Right renal pelvis (tissue), 4 donors: ENCODE data around the gene ZSCAN10. TPM values are rescaled to one million over a fixed set of nuclear protein-coding genes. Genes with fewer than 3 reads are reported as not detected.
A peak's percentile ranks its signal among the peaks of the same experiment; 100 is the strongest.

Experiments used
- DNase-seq, 4 donors: peaks; one replicate each; pipeline ENCODE4 v3.0.0-alpha.2; 2013; ENCODE audit warnings: low read depth in 4 of 4, low spot score in 3 of 4, missing footprints in 1 of 4
- polyA plus RNA-seq, 4 donors: library from polyadenylated mRNA; unstranded; fragments of 120-200 nt; gene quantifications; one replicate each; pipeline ENCODE4 v1.2.1, GENCODE V29; 2013; ENCODE audit not compliant: insufficient read length in 4 of 4

Gene ZSCAN10
- polyA plus RNA-seq, 4 donors = 0.11 to 0.12 TPM; not detected in 2

- no peak for DNase-seq
These were observed 36.1 kb upstream of the ZSCAN10 start for GRCh38 chr16:3135126-3135715.

DNA sequence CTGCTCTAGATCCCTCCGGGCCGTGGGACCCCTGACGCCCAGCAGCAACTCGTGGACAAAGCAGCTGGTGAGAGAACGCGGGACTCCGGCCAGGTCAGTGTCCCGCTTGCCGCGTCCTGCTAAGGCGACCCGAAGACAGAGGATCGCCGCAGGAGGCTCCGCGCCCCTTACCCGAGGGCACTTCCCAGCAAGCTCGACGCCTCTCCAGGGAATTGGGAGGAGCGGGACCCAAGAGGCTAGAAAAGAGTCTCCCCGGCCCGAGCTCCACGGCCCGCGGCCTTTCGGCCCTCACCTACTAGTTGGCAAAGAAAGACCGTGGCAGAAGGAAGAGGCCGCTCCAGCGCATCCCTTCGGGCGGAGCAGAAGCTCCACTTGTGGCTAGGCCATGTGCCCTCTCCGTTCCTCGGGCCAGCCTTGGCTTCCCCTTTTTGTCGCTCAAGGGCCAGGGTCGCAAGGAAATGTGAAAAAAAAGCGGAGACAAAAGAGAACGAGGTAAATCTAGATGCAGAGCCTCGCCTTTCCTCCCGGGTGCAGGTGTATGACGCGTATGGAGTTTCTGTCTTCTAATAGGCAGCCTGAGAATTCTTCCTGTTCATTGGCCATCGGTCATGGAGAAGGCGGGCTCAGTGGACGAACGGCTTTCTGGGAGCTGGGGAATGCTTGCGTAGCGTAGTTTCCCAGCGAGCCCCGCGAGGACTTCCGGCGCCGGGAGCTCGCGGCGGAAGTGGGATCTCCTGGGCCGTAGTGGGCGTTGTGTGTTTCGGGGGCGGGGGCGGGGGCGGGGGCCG is 35.4 kb upstream of the ZSCAN10 start, which contains the start of gene ZNF213:
Gene ZNF213, plus strand, starts transcription at position 692 of the 788 bp plus-strand sequence. CDS start 2,252 bp downstream, outside the sequence.
- DNase-seq = peak; percentile 90 to 98 (median 97)

GRCh38 chr16:3133844-3134243 is 34.8 kb upstream of the ZSCAN10 start:
- no peak for DNase-seq

- no peak for DNase-seq
These were observed 32.8 kb upstream of the ZSCAN10 start for GRCh38 chr16:3131755-3132377.

GRCh38 chr16:3129137-3130131 is 30.3 kb upstream of the ZSCAN10 start:
- peak in 1 of 4 donors; percentile 82 for DNase-seq

GRCh38 chr16:3127745-3128144 is 28.7 kb upstream of the ZSCAN10 start:
- DNase-seq = no peak

- peak; percentile 89 to 94 (median 92) for DNase-seq
These were observed 25.1 kb upstream of the ZSCAN10 start for GRCh38 chr16:3123986-3124886.

GRCh38 chr16:3122926-3123570 is 24.0 kb upstream of the ZSCAN10 start:
- DNase-seq = no peak

DNA sequence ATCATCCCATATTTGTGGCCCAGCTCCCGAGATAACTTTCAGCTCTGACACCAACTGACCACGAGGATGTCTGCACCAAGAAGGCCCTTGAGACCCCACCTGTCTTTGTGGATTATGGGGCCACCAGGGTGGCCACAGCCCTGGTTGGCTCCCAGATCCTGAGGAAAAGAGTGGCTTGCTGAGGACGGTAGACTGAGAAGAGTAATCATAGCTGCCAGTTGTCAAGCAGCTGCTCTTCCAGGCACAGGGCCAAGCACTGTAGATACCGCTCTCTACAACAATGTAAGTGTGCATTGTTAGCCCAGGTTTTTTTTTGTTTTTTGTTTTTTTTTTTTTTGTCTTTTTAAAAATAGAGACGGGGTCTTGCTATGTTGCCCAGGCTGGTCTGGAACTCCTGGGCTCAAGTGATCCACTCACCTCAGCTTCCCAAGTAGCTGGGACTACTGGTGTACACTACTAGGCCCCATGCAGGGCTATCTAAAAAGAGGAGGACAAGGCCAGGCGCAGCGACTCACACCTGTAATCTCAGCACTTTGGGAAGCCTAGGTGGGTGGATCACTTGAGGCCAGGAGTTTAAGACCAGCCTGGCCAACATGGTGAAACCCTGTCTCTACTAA is 22.9 kb upstream of the ZSCAN10 start:
- DNase-seq = no peak

DNA sequence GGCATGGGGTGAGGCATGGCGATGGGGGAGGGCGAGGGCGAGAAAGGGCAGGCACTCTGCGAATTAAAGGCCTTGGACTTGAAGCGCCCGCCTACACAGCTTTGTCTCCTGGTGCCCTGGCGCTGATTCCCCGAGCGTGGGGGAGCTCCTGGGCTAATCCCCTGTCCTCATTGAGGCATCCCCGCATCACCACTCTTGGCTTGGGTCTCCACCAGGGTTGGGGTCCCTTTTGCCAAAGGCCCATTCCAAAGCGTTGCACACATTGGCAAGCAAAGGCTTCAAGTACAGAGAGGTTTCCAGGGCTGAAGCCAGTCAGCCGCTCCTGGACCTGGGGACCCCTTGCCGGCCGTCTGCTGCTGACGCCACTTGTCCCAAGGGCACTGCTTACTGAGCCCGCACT is 21.3 kb upstream of the ZSCAN10 start:
- DNase-seq = no peak

- DNase-seq = no peak
These were observed 20.8 kb upstream of the ZSCAN10 start for GRCh38 chr16:3119701-3120408.

- no peak for DNase-seq
These were observed 20.2 kb upstream of the ZSCAN10 start for GRCh38 chr16:3119286-3119685.

GRCh38 chr16:3118846-3119245 is 19.8 kb upstream of the ZSCAN10 start:
- no peak for DNase-seq

DNA sequence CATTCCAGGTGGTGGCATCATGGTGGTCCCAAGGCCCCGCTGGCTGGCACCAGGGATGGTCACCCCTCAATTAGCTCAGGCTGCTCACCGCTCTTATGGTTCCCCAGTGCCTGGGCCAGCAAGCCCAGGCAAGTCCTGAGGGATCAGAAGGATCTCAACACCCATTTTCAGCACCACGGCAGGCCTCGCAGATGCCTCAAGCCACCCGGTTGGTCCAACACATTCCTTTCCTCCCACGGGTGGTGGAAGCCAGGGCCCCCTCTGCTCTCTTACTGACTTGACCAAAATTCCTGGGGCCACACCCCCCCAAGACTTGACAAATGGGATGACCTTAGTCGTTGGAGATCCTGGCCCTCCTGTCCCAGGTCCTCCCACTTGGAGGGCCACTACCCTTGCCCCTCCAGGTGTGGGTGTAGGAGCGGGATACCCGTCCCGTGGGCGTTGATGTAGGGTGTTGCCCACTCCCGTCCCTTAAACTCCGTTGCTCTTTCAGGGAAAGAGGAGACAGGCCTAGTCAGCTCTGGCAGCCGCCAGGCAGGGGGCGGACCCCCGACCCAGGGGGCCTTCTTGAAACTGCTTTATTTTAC is 19.2 kb upstream of the ZSCAN10 start:
- no peak for DNase-seq

GRCh38 chr16:3115561-3115960 is 16.5 kb upstream of the ZSCAN10 start:
- no peak for DNase-seq

- no peak for DNase-seq
These were observed 15.9 kb upstream of the ZSCAN10 start for GRCh38 chr16:3115003-3115402.

GRCh38 chr16:3113765-3114479 is 14.8 kb upstream of the ZSCAN10 start:
- DNase-seq = no peak
